DMS53 treated with DMSO at 0.1 percent for 48 hours (cell line): Measurements from ENCODE around the gene IGSF23.

Experiments
- DNase-seq: peaks from one replicate; lab custom pipeline; 2025; ENCODE audit not compliant: unreplicated experiment; lab: John Stamatoyannopoulos, UW

The IGSF23 gene, protein sequence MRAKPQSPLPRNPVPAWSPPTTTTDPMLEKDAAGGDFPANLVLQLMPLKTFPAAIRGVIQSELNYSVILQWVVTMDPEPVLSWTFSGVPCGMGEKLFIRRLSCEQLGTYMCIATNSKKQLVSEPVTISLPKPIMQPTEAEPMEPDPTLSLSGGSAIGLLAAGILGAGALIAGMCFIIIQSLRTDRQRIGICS

DNA sequence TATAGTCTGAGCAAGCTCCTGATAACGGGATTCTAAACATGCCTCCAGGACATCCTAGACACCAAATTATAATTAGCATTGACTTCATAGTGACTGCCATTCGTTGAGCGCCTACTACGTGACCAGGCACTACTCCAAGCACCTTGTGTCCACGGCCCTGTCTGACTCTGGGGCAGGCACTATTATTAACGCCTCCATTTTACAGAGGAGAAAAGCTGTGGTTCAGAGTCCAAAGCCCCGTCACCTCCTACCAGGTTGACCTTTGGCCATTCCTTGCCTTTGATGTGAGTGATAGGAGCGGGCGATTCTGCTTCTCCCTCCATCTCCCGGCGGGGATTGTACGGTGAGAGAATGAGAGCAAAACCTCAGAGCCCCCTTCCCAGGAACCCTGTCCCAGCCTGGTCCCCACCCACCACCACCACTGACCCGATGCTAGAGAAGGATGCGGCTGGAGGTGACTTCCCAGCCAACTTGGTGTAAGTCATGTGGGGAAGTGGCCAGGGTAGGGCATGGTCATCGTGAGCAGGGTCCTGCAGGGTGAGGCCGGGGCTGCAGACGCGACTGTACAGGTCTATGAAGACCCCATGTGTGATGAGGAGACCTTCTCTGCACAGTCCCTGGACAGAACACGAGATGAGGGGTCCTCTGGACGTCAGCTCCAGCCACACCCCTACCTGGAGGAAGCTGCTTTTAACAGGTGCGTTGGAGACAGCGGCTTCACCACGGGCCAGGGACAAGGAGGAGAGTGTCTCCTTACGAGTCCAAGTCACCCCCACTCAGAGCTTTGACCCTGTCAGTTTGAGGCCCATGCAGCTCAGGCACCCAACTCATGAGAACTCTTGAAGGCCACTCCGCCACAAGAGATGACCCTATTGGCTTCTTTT lies at the start of gene IGSF23:
TSS of gene IGSF23 (plus strand) at position 269 of the 884 bp plus-strand sequence. CDS start at position 352, 83 bp downstream.
- DNase-seq = no peak

DNA sequence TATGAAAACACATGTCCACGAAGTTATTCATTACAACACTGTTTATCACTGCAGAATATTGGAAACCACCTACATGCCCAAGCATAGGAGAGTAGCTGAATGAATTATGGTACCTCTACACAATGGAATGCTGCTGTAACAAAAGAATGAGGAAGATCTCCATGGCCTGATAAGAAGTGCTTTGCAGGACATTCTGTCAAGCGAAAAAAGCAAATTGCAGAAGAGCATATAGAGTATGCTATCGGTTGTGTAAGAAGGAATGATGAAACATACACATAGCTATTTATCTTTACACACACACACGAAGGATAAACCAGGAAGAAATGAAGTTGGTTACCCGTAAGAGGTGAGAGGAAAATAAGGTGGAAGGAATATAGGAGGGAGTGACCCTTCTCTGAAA lies 46.4 kb upstream of the IGSF23 start:
- no peak for DNase-seq

DNA sequence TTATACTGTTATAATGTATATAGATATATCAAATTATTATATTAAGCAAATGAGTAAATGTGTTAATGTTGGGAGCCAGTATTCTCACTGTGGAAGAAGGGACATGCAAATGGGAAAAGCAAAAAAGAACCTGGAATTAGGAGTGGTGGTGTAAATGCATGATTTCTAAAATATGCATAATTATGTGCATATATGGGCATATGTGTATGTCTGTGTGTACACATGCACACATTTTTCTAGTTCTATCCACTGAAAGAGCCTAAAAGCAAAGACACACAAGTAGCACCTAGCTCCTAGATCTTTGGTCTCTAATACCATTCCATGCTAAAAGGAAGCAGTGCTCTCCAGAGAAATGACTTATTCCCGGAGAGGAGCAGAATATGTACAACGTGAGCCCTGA lies 45.6 kb upstream of the IGSF23 start:
- DNase-seq = no peak

DNA sequence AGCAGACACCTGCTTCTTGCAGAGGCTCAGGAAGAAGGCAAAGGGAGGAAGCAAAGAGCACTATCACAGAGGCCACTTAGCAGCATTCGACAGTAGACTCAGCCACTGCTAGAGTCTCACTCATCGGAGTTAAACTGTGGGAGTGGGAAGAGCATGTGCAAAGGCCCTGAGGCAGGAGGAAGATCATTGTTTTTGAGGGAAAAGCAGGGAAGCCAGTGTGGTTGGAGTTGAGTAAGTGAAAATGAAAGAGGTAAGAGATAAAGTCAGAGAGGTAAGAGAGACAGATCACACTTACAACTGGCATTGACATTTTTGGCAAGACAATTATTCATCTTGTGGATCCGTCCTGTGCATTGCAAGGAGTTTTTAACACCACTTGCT lies 42.8 kb upstream of the IGSF23 start:
- DNase-seq = no peak

DNA sequence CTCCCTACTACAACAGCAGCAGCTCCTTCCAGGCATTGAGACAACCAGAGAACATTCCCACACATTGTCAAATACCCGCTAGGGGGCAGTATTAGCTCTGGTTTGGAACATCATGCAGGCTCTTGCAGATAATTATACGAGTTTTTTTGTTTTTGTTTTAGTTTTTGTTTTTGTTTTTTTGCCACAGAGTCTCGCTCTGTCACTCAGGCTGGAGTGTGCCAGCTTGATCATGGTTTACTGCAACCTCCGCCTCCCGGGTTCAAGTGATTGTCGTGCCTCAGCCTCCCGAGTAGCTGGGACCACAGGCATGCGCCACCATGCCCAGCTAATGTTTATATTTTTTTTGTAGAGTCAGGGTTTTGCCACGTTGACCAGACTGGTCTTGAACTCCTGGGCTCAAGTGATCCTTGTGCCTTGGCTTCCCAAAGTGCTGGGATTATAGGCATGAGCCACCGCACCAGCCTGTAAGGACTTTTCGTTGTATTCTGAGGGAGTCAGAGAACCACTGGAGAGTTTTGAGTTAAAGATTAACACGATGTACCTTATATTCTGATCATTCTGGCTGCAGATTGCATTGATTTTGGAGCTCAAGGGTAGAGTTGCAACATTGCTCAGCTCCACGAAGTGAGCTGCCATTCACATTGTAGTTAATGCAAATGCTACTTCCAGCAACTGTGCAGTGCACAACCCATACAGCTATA lies 42.2 kb upstream of the IGSF23 start:
- peak; percentile 56 for DNase-seq

DNA sequence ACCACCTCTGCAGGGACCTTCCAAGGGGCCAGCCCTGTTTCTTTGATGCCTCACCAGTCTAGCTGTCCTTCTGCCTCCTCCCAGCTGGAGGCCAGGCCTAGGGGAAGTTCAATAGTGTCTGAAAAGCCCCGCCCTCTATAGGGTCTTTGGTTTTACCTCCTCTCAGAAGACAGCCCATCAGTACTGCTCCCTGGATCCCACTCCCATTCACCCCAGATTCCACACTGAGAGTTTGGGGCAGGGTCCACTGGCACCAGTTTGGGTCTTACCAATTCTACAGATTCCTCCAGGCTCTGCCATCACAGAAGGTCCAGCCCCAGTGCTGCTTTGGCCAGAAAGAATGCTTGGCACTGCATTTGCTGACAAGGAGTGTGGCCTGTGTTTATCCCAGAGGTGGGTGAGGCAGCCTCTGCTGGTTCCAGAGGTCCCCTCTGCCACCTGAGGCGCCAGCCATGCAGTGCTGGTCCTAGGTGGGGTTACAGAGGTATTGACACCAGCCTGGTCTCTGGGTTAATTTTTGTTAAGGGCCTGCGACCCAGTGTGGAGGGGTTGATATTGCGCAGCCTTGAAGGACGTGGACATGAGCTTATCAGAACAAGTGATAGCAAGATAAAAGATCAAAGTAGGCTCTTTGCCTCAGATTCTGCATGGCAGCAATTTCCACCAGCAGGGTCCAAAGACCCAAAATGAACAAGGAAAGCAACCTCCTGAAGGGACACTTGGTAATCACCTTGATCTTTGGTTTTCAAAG lies 41.4 kb upstream of the IGSF23 start:
- no peak for DNase-seq

DNA sequence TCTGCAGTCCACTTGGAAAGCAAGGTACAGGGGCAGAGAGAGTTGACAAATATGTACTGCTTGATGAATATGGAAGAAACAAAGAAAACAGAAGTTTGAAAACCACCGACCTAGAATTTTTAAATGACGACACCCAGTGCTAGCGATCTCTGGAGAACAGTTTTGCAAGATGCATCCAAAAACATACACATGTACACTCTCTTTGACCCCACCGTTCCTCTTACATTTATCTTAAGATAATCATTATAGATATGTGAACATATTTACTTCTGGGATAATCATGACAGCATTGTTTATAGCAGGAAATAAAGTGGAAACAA lies 40.8 kb upstream of the IGSF23 start:
- no peak for DNase-seq

DNA sequence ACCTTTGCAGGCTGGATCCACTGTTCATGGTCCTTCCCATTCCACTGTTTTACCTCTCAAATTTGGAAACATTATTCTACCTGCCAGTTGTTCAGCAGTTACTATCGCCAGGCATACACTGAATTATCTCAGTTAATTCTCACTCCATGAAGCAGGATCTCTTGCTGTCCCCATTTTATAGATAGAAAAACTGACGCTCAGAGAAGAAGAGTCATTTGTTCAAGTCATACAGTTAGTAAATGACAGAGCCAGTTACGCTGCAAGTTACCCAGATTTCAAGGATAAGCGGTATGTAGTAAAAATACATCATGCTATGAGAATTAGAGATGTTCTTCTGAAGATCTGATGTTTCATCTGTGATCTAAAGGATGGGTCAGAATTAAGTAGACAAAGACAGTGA lies 40.2 kb upstream of the IGSF23 start:
- no peak for DNase-seq

DNA sequence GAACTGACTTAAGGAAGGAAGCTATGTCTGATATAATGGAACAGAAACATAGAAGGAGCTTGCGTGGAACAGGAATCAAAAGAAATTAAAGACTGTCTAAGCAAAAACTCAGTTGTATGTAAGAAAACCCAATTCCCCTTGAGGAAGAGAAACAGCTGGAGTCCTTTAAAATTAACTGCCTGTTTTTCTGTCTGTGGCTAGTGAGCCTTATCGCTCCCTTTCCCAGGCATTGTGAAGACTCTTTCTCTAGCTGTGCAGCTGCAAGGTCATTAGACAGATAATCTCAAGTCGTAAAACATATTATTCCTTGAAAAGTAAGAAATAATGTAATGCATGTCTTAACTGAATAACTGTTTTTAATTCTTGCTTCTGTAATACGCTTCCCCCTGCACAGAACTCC lies 39.7 kb upstream of the IGSF23 start:
- no peak for DNase-seq

DNA sequence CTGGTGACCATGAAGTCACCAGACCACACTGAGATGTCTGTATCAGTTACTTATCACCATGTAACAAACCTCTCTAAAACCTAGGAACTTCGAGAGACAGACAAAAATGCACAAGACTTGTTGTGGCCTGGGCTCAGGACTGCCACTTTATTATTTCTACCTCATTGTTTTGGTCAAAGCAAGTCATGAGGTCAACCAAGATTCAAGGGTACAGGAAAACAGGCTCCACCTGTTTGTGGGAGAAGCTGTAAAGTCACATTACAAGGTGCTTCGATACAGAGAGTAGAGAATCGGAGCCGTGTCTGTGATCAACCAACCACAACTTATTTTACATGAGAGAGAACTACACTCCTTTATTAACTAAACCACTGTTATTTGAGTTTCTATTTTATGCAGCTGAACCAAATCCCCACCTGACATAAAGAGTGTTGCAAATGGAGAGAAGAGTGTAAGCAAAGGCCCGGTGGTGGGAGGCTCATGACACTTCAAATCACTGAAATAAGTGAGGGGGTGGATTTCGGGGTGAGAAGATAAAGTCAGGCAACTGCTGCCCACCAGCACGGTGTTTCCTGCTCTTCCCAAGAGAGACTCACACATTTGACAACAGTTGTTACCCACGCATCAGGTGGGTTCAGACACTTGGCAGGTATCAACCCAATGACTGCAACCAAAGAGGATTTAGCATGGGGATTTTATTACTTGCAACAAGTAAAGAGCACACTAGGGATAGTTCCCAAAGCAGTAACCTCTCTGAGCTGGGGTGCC lies 39.0 kb upstream of the IGSF23 start:
- no peak for DNase-seq

DNA sequence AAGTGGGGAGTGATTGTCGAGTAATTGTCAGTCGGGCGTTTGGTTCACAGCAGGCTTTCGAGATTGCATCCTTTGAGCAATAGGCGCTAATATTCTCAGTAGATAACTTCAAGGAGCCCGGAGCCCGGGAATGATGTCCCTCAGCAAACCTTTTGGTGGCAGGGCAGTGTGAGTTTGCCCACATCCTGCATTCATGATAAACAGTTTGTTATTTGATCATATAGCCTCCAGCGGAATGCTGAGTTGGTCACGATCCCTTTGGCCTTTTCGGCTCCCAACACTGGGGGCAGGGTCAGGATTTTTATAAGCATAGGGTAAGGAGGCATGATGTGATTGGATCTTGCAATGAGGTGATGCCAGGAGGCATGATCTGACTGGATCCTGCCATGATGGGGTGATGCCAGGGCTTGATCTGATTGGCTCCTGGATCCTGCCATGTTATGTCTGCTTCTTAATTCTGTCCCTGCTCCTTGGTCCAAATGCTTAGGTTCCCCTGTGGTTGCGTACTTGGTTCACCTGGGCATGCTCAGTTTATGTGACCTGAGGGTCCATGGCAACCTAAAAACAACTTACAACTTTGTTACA lies 38.2 kb upstream of the IGSF23 start:
- DNase-seq = no peak

DNA sequence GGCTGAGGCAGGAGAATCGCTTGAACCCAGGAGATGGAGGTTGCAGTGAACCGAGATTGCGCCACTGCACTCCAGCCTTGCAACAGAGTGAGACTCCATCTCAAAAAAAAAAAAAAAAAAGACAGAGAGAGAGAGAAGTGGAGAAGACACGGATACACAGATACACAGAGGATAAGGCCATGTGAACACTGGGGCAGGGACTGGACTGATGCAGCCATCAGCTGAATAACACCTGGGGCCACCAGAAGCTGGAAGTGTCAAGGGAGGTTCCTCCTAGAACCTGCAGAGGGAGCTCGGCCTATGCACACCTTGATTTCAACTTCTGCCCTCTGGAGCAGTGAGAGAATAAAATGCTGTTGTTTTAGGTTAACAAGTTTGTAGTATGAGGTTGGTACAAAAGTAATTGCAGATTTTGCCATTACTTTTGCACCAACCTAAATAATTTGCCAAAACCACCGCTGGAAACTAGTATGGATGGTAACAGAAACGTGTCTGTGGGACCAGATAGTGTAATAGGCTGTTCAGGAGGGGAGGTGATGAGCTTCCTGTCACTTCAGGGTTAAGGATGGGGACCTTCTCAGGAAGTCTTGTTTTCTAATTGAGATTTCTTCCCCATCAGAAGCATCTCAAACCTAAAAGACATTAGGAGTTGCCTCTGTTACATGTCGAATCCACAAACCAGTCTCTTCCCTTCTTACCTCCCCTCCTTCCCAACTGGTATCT lies 36.4 kb upstream of the IGSF23 start:
- peak; percentile 68 for DNase-seq

DNA sequence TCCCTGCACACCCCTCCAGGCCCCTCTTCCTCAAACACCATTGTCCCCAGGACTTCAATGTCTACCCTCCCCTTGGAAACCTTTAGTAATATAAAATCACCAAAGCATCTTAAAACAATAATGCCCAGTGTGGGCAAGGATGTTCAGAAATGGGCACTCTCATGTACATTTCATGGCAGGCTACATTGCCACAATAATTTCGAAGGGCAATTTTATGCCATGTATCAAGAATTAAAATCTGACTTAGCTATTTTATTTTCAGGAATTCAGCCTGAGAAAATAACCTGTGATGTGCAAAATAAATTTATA lies 35.8 kb upstream of the IGSF23 start:
- DNase-seq = no peak

DNA sequence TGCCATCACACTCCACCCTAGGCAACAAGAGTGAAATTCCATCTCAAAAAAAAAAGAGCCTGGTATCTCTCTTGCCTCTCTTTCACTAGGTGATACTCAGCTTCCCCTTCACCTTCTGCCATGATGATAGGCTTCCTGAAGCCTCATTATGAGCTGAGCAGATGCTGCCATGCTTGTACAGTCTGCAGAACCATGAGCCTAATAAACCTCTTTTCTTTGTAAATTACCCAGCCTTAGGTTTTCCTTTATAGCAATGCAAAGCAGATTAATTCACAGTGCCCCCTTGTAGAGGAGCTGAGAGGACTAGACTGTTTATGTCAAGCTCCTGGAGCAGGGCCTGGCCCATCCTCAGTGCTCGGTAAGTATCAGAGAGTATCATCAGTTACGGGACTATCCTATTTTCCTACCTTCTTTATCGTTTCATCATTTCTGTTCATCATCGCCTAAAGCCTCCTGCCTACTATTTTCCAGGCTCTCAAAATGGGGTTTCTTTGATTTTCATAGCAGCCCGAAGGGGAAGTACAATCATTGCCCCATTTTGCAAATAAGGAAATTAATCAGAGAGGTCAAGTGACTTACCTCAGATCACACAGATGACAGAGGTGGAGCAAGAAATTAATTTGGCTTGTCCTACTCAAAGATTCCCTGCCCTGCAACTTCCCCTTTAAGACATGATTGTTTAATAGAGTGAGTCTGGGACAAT lies 33.5 kb upstream of the IGSF23 start:
- no peak for DNase-seq

DNA sequence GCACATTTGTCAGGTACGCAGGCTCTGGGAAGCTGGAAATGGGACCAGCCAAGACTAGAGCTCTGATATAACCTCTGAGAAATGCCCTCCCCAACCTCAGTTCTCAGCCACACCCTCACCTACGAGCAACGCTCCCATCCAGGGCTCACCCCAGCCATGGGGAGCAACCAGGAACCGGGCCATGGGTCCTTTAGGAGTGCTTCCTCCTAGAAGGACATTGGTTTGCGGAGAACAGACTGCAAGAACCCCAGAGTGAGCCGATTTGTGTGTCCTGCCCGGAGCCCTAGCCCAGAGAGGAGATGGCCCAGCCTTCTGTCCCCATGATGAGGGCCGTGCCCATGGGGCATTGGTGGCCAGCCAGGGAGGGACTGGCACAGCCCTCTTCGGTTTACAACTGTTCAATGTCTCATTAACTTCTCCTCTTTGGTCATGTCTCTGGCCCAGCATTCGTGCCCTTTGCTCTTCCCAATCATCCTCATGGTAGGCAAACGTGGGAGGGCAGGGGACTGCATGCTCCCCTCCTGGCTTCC lies 32.9 kb upstream of the IGSF23 start:
- DNase-seq = no peak

DNA sequence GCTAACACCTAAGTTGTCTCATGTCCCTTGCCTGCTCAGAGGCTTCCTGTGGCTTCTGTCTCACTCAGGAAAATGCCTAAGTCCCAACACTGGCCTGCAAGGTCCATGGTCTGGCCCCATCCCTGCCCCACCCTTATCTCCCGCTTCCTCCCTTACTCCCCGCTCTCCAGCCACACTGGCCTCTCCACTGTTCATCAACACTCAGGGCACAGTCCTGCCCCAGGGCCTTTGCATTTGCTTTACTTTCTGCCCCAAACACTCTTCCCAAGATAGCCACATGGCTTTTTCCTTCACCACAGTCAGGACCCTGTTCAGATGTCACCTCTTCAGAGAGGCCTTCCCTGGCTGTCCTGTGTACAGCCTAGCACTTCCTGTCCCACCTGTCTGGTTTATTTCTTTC lies 32.1 kb upstream of the IGSF23 start:
- no peak for DNase-seq

DNA sequence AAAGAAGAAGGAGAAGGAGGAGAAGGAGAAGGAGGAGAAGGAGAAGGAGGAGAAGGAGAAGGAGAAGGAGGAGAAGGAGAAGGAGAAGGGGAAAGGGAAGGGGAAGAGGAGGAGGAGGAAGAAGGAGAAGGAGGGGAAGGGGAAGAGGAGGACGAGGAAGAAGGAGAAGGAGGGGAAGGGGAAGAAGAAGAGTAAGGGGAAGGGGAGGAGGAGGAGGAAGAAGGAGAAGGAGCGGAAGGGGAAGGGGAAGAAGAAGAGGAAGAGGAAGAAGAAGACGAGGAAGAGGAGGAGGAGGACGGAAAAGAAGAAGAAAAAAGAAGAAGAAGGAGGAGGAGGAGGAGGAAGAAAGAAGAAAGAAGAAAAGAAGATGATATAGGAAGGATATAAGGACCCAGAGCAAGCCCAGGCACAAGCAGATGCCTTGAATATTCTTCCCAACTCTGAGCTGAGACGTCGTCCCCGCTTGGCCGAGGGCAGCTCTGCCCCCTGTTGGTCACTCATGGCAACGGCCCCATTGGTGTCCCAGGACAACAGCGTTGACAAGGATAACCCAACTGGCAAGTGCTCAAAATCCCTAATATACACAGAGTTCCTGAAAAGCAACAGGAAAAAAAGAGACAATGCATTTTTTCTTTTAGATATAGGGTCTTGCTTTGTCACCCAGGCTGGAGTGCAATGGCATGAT lies 30.6 kb upstream of the IGSF23 start:
- DNase-seq = no peak

DNA sequence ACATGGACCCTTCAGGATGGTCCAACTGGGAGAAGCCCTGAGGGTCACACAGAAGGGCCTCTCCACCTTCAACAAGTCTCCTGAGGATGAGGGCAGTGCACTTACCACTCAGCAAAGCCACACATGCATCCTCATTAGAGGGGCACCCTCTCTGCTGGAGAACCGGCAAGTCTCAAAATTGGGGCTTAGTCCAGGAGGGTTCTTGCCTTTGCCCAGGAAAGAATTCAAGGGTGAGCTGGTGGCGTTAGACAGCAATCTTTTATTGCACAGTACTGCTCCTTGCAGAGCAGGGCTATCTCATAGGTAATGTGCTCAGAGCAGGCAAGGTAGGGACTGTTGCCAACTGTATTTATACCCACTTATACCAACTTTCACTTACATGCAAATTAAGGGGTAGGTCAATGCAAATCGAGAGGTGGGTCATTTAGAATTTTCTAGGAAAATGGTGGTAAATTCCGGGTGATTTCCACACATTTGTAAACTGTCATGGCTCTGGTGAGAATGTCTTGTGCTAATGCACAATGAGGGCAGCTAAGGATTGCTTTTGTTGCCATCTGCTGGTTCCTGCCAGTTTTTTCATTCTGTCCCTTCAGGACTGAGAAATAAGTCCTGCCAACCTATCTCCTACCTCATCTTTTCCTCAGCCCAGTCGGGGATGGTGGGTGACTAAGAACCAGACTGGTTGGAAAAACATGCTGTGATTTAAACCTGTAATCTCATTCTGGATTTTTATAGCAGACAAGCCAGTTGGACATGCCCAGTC lies 27.8 kb upstream of the IGSF23 start:
- no peak for DNase-seq
